WERI-Rb-1 (cell line): ENCODE measurements around the gene DHX35.
"Not testable (repeated sequence)": the region's sequence is repeated elsewhere in the genome, so short reads cannot be mapped to it uniquely, and the experiment has no call there.

Source experiments
- DNase-seq: peaks from one replicate; pipeline ENCODE4 v3.0.0-alpha.2; 2020
- H3K27ac ChIP-seq: fragments of 250-450 bp; sonication (Bioruptor Pico); 2 replicates; pipeline ENCODE4 v1.5.1; 2020; ENCODE audit warnings: mild to moderate bottlenecking, moderate library complexity
- H3K27me3 ChIP-seq: fragments of 250-450 bp; sonication (Bioruptor Pico); 2 replicates; pipeline ENCODE4 v1.5.1; 2021; ENCODE audit warnings: mild to moderate bottlenecking, low read depth, moderate library complexity; ENCODE audit not compliant: insufficient read depth, severe bottlenecking
- H3K36me3 ChIP-seq: fragments of 250-450 bp; sonication (Bioruptor Pico); 2 replicates; pipeline ENCODE4 v1.5.1; 2020; ENCODE audit warnings: mild to moderate bottlenecking, moderate library complexity
- H3K4me3 ChIP-seq: 2 replicates; pipeline ENCODE4 v1.5.1; 2011; ENCODE audit warnings: low read depth, mild to moderate bottlenecking, control low read depth, low read length
- H3K9me3 ChIP-seq: fragments of 250-450 bp; sonication (Bioruptor Pico); 2 replicates; pipeline ENCODE4 v1.5.1; 2021; ENCODE audit warnings: mild to moderate bottlenecking, moderate library complexity; ENCODE audit not compliant: severe bottlenecking
- CTCF ChIP-seq: IDR thresholded peaks from 2 replicates; pipeline ENCODE4 v1.5.1; 2011; ENCODE audit warnings: low read depth, mild to moderate bottlenecking, control low read depth, inconsistent platforms, low read length

DHX35 gene

GRCh38 chr20:38991814-38992704, 29.9 kb downstream of the DHX35 start:
- no peak overlapping the region for H3K27ac ChIP-seq
- H3K36me3 ChIP-seq = peaks cover 16% of the 10 kb centered on the region
- TF ChIP-seq CTCF = no peak
- H3K9me3 ChIP-seq = no peaks in the 10 kb centered on the region
- no peaks in the 10 kb centered on the region for H3K27me3 ChIP-seq
- no peak overlapping the region for H3K4me3 ChIP-seq
- no peak for DNase-seq

- Histone ChIP-seq H3K27me3 (no peaks in the 10 kb centered on the region), H3K4me3 (no peak overlapping the region), H3K9me3 (no peaks in the 10 kb centered on the region), H3K27ac (no peak overlapping the region), H3K36me3 (peaks cover 22% of the 10 kb centered on the region)
- TF ChIP-seq CTCF = no peak
- DNase-seq = no peak
Observed at GRCh38 chr20:38995536-38996044, 33.4 kb downstream of the DHX35 start.

GRCh38 chr20:38996866-38997265, 34.7 kb downstream of the DHX35 start:
- H3K27me3 ChIP-seq, H3K27ac ChIP-seq, H3K4me3 ChIP-seq, DNase-seq, H3K9me3 ChIP-seq: not testable (repeated sequence)
- peaks cover 25% of the 10 kb centered on the region for H3K36me3 ChIP-seq

- H3K9me3 ChIP-seq = no peaks in the 10 kb centered on the region
- H3K4me3 ChIP-seq = no peak overlapping the region
- H3K27ac ChIP-seq = no peak overlapping the region
- H3K27me3 ChIP-seq = no peaks in the 10 kb centered on the region
- DNase-seq = no peak
- no peak for TF ChIP-seq CTCF
- peaks cover 31% of the 10 kb centered on the region for H3K36me3 ChIP-seq
Observed at GRCh38 chr20:38997622-38998021, 35.5 kb downstream of the DHX35 start.

GRCh38 chr20:38999217-38999616, 37.1 kb downstream of the DHX35 start:
- no peak overlapping the region for H3K4me3 ChIP-seq
- H3K9me3 ChIP-seq = no peaks in the 10 kb centered on the region
- H3K36me3 ChIP-seq = peaks cover 42% of the 10 kb centered on the region
- DNase-seq = no peak
- no peak for TF ChIP-seq CTCF
- H3K27me3 ChIP-seq = no peaks in the 10 kb centered on the region
- no peak overlapping the region for H3K27ac ChIP-seq

- peaks cover 39% of the 10 kb centered on the region for H3K36me3 ChIP-seq
- TF ChIP-seq CTCF = no peak
- no peak for DNase-seq
Observed at GRCh38 chr20:38999965-39000910, 38.1 kb downstream of the DHX35 start.

More at GRCh38 chr20:38999965-39000910, 38.1 kb downstream of the DHX35 start:
- H3K4me3 ChIP-seq = no peak overlapping the region
- H3K27me3 ChIP-seq = no peaks in the 10 kb centered on the region
- no peak overlapping the region for H3K27ac ChIP-seq
- H3K9me3 ChIP-seq = no peaks in the 10 kb centered on the region
